Kidney (tissue), 14 donors: Measurements from ENCODE around the gene KIF26B. TPM values are rescaled to one million over a fixed set of nuclear protein-coding genes. Genes with fewer than 3 reads are reported as not detected.

Experiments
- DNase-seq, 5 donors: peaks; one replicate each; pipeline ENCODE4 v3.0.0-alpha.2; 2013 to 2020
- FAIRE-seq: peaks from 2 replicates; lab custom pipeline; 2012; peaks lifted over from hg19 to GRCh38; lab: Jason Lieb, UNC
- H3K27ac ChIP-seq, 2 donors: one replicate each; pipeline ENCODE4 v1.7.0; 2013; ENCODE audit warnings: low read depth in 2 of 2, low read length in 2 of 2, inconsistent platforms in 1 of 2
- H3K27me3 ChIP-seq: one replicate; pipeline ENCODE4 v1.7.1; 2013; ENCODE audit warnings: low read length, inconsistent platforms; ENCODE audit not compliant: control insufficient read depth, insufficient read depth
- H3K36me3 ChIP-seq, 3 donors: one replicate each; pipeline versions ENCODE4 v1.7.0 to v1.7.1; 2013; ENCODE audit warnings: low read length in 3 of 3, control low read depth in 1 of 3, inconsistent platforms in 1 of 3; ENCODE audit not compliant: insufficient read depth in 3 of 3, control insufficient read depth in 2 of 3
- H3K4me1 ChIP-seq, 3 donors: one replicate each; pipeline versions ENCODE4 v1.7.0 to v1.7.1; 2013; ENCODE audit warnings: low read length in 3 of 3, inconsistent platforms in 1 of 3, low read depth in 1 of 3; ENCODE audit not compliant: control insufficient read depth in 2 of 3, insufficient read depth in 2 of 3
- H3K4me3 ChIP-seq, 3 donors: one replicate each; pipeline versions ENCODE4 v1.7.0 to v1.8.1; 2013; ENCODE audit warnings: low read length in 3 of 3, control low read depth in 1 of 3, inconsistent platforms in 1 of 3
- H3K9ac ChIP-seq, 3 donors: one replicate each; pipeline versions ENCODE4 v1.7.0 to v1.7.1; 2013; ENCODE audit warnings: low read length in 3 of 3, control low read depth in 1 of 3, inconsistent platforms in 1 of 3
- H3K9me3 ChIP-seq, 3 donors: one replicate each; pipeline versions ENCODE4 v1.7.0 to v1.7.1; 2013; ENCODE audit warnings: low read length in 3 of 3, control low read depth in 1 of 3, inconsistent platforms in 1 of 3; ENCODE audit not compliant: control insufficient read depth in 2 of 3, insufficient read depth in 1 of 3
- CTCF ChIP-seq: IDR thresholded peaks from 3 replicates; pipeline ENCODE4 v1.5.1; 2012; ENCODE audit warnings: mild to moderate bottlenecking, moderate library complexity, borderline replicate concordance; ENCODE audit not compliant: insufficient read depth; ENCODE audit errors: extremely low read depth
- intact Hi-C: fragments of 100-400 bp; cut with DNase I; formaldehyde crosslinking; loops from one replicate; pipeline ENCODE4 v1.11.1; 2022
- polyA plus RNA-seq: library from polyadenylated mRNA; stranded (reverse); fragments of 350-450 nt; fragmentation: Illumina TruSeq; extraction: RNeasy Lipid Tissue Mini Kit (QIAGEN cat#74804); gene quantifications from one replicate; pipeline ENCODE4 v1.2.3, GENCODE V29; 2014; ENCODE audit warnings: low read depth, low replicate concordance; ENCODE audit not compliant: insufficient read depth
- total RNA-seq: library from RNA; stranded (reverse); fragmentation: NEBNext Ultra II Directional; extraction: Animal tissue kit (Norgen Biotek cat#: 25700); gene quantifications from one replicate; pipeline ENCODE4 v1.2.1, GENCODE V29; 2021
- donor health status: control.
- donor health status: control.
- donor health status: control.
- donor health status: control.
- donor health status: control.
- donor health status: DM: yes; HTN: yes; CAD: no.
- donor health status: Normal renal cell carcinoma (clear cell type).

KIF26B gene
- total and polyA plus RNA-seq, 2 donors from 2014 or later, result 0.52 to 10.7 TPM

DNA sequence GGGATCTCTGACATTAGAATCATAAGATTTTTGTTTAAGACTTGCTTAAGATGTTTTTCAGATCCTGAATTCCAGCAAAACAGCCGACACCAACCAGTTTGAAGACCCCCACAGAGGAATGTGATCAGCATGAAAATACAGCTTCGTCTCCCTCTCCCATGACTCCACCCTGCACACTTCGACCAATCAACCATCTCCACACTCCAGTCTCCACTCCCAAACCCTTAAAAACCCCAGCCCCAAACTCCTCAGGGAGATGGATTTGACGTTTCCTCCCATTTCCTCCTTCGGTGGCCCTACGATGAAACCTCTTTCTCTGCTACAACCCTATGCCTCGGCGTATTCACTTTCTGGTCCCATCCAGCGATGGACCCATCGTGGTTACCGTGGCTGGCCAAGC lies 30.1 kb upstream of the KIF26B start:
- H3K9ac ChIP-seq, result no peak overlapping the region
- peaks cover 0 to 3% (median 2%) of the 10 kb centered on the region in 3 donors for H3K36me3 ChIP-seq
- no peak overlapping the region for H3K4me3 ChIP-seq
- no peak for FAIRE-seq
- intact Hi-C loops, result no loop called here
- no peaks in the 10 kb centered on the region for H3K9me3 ChIP-seq
- no peak for TF ChIP-seq CTCF
- H3K27ac ChIP-seq, result no peak overlapping the region
- no peak for DNase-seq
- H3K27me3 ChIP-seq, result no peaks in the 10 kb centered on the region
- no peaks in the 10 kb centered on the region for H3K4me1 ChIP-seq

GRCh38 chr1:245126530-245126929 lies 28.3 kb upstream of the KIF26B start:
- H3K4me3 ChIP-seq, result no peak overlapping the region
- DNase-seq (no peak), FAIRE-seq (no peak)
- H3K9me3 ChIP-seq, result no peaks in the 10 kb centered on the region
- no peak overlapping the region for H3K9ac ChIP-seq
- no peak overlapping the region for H3K27ac ChIP-seq
- intact Hi-C loops, result no loop called here
- H3K36me3 ChIP-seq, result peaks cover 0 to 3% (median 2%) of the 10 kb centered on the region in 3 donors
- TF ChIP-seq CTCF, result no peak
- H3K27me3 ChIP-seq, result no peaks in the 10 kb centered on the region
- no peaks in the 10 kb centered on the region for H3K4me1 ChIP-seq

DNA sequence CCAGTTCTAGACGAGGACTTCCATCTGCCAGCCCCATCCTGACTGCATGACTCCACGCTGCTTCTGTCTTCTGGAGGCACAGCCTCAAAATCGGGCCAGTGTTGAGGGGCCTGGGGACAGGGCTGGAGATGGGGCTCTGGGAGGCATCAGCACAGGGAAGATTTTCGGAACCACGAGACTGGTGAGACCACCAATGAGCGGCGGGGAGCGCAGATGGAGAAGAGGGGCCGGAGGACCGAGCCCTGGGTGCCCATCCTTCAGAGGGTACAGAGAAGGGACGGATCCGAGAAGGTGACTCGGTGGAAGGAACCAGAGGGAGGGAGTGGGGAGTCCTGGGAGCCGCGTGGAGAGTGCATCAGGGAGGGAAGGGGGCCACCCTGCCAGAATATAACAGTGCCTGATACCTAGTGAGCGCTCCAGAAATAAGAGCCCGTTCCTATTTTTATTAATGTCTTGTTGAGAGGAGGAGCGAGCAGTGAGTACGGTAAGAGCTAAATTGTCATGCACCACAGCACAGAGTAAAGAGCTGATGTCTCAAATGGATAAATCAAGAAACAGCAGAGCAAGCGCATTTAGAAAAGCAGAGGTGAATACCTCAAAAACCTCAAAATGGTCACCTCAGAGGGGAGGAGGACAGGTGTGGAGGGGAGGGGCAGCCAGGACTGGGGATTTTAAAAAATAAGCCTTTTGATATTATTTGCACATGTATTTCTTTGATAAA lies 26.2 kb upstream of the KIF26B start:
- intact Hi-C loops, result no loop called here
- no peak for TF ChIP-seq CTCF
- DNase-seq, result peak in 2 of 5 donors; percentile 32 to 38
- Histone ChIP-seq H3K9ac (no peak overlapping the region), H3K9me3 (no peaks in the 10 kb centered on the region), H3K27ac (no peak overlapping the region), H3K36me3 (no peaks in the 10 kb centered on the region), H3K4me3 (no peak overlapping the region), H3K4me1 (no peaks in the 10 kb centered on the region), H3K27me3 (no peaks in the 10 kb centered on the region)
- FAIRE-seq, result no peak
